DND-41 (cell line): ENCODE measurements around the gene HSPA12A.

Experiments used
- EZH2 ChIP-seq: IDR thresholded peaks from 3 replicates; pipeline ENCODE4 v1.6.1; 2012; ENCODE audit warnings: borderline replicate concordance, low read depth, mild to moderate bottlenecking, moderate library complexity, low read length, inconsistent platforms; ENCODE audit not compliant: severe bottlenecking
- TF ChIP-seq, protein P1 (sequence below): IDR thresholded peaks from 2 replicates; pipeline ENCODE4 v1.5.1; 2012; ENCODE audit warnings: borderline replicate concordance, low read length, moderate library complexity, mild to moderate bottlenecking; ENCODE audit not compliant: poor library complexity, severe bottlenecking; ENCODE audit errors: extremely low read depth

DNA sequence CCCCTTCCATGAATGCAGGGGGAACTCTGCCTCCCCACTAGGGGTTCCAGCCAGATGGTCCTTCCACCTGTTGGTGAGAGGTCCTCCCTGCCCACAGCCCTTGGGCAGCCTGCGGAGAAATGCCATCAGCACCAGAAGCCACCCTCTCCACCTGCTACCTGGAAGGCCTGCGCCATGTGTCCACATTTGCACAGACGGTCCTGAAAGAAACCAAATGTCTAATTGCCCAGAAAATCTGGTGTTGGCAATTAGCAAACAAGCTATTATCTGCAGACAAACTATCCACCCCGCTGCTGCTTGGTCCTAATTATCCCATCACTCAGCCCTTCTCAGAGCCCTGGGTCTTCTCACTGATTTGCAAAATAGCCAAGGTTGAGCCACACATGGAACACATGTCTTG, 32.3 kb downstream of the HSPA12A start:
- TF ChIP-seq EZH2, result no peak
- TF ChIP-seq, protein P1, sequence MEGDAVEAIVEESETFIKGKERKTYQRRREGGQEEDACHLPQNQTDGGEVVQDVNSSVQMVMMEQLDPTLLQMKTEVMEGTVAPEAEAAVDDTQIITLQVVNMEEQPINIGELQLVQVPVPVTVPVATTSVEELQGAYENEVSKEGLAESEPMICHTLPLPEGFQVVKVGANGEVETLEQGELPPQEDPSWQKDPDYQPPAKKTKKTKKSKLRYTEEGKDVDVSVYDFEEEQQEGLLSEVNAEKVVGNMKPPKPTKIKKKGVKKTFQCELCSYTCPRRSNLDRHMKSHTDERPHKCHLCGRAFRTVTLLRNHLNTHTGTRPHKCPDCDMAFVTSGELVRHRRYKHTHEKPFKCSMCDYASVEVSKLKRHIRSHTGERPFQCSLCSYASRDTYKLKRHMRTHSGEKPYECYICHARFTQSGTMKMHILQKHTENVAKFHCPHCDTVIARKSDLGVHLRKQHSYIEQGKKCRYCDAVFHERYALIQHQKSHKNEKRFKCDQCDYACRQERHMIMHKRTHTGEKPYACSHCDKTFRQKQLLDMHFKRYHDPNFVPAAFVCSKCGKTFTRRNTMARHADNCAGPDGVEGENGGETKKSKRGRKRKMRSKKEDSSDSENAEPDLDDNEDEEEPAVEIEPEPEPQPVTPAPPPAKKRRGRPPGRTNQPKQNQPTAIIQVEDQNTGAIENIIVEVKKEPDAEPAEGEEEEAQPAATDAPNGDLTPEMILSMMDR, result no peak
